ENCODE data around the gene SLC29A3.
"Not testable (repeated sequence)": the region's sequence is repeated elsewhere in the genome, so short reads cannot be mapped to it uniquely, and the experiment has no call there.

Gene SLC29A3

DNA sequence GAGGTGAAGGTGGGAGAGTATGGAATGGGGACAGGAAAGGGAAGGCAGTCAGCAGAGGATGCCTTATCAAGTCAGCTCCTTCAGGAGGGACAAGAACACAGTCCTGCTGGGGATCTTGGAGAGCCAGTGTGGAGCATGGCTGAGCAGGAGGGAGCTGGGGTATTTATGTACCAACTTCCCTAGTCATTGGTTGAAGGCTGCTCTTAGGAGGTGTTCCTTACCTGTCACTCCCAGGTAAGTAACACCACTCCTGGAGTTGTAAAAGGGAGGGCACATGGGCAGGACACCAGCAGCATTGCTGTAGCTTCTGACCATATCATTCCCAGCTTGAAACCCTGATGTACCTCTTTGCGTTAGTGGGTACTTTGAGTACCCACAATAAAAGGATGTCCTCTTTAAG, 29.8 kb downstream of the SLC29A3 start:
- no peak for DNase-seq

DNA sequence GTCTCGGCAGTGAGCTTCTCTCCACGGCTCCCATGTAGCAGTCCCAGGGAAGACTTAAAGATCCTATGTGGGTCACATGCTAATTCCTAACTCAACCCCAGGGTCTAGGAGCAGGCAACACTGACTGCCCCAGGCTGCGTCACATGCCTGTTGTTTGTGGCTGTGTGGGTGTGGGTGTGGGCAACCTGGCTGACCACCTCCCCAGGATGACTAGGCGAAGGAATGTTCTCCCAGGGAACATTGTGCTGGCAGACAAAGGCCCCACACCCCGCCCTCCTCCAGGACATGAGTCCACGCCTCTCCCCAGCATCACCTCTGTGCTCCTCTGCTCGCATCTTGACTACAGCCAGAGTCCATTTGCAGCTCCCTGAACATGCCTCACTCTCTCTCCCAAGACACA, 30.3 kb downstream of the SLC29A3 start:
- no peak for DNase-seq

DNA sequence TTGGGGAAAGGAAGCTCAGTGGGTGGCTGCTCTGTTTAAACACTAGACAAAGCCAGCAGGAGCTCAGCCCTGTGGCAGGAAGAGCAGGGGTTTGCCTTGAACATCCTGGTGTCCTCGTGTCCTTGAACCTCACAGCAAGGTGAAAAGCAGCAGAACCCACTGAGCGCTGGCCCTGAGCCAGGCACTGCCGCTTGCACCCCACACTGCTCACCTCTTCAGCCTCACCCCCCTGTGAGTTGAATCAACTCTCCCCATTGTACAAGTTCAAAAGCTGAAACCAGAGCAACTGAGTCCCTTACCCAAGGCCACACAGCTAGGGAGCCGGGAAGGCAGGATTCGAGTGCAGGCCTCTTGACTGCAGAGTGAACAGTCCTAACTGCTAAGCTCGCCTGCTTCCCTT, 32.0 kb downstream of the SLC29A3 start:
- DNase-seq: no peak

DNA sequence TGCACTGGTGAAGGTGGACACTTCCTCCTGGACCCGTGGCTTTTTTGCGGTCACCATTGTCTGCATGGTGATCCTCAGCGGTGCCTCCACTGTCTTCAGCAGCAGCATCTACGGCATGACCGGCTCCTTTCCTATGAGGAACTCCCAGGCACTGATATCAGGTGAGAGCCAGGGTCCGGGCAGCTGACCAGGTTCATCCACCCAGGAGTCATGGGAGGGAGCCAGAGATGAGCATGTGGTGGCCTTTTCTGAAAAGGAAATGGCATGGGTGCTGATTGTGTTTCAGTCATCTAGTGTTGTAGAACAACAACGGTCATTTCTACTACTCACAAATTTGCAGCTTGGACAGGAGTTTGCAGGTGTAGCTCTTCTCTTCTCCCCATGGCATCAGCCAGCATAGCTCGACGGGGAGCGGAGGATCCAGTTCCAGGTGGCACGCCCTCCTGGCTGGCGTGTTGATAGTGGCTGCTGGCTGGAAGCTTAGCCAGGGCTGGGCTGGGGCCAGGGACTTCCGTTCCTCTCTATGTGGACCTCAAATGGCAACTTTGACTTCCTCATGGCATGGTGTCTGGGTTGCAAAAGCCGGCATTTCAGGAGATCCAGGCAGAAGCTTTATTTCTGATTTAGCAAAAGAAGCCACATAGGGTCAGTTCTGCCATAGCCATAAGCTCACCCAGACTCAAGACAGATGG, 32.7 kb downstream of the SLC29A3 start:
- DNase-seq: no peak

DNA sequence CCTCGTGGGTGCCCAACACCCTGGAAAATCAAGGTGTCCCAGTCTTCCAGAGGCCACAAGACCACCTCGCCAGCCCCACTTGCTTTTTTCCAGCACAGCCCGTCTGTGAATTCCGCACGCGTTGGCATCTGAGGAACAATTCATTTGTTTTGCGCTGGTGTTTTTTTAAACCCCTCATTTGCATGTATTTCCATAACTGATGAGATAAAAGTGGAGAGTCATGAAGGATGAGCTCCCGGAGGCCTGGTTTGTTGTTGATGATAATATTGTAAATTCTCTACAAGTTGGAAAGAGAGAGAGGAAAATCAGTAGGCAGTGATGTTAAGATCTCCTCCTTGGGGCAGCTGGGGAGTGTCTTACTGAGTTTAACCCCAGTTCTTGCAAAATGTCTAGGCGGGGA, 34.6 kb downstream of the SLC29A3 start:
- no peak for DNase-seq

DNA sequence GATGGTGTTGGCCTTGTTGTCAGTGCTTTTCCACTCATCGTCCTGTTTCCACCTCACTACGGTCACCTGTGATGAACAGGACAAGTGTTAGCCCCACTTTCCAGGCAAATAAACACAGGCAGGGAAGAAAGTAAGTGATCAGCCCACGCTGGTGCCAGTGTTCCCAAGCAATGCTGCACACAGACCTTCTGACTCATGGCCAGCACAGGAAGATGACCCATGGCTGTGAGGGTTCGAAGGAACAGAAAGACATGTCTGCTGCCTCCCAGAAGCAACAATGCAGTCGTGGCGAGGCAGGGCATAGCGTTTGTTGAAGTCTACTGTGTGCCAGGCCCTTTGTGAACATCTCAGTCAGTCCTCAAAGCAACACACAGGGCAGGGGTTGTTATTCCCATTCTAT, 35.7 kb downstream of the SLC29A3 start:
- DNase-seq: no peak

DNA sequence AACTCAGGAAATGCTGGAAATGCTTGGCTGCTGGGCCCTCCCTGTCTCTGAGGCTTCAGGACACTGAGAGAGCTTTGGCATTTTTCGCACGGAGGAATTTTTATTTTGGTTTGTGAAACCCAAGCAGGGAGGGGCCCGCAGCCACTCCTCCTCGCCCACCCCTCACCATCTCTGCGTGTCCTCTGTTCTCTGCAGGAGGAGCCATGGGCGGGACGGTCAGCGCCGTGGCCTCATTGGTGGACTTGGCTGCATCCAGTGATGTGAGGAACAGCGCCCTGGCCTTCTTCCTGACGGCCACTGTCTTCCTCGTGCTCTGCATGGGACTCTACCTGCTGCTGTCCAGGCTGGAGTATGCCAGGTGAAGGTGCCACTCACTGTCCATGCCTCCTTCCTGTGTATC, 36.8 kb downstream of the SLC29A3 start:
- DNase-seq: no peak

DNA sequence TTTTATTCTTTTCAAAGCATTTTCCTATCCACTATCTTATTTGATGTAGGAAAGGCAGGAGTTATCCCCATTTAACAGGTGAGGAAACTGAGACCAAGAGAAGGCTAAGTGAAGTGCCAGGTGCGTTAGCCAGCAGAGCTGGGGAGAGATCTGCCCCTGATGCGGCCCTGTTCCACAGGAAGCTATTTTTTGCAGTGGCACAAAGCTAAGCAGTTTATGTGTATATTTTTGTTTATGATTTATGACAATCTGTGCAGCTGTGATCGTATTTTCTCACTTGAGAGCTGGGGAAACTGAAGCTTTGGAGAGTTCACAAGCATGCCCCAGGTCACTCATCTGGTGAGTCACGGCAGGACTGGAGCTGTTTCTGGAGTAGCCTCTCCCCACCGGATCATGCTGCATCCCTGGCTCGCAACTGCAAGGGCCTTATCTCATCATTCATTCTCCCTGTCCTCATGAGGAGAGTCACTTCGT, 38.8 kb downstream of the SLC29A3 start:
- DNase-seq: no peak

DNA sequence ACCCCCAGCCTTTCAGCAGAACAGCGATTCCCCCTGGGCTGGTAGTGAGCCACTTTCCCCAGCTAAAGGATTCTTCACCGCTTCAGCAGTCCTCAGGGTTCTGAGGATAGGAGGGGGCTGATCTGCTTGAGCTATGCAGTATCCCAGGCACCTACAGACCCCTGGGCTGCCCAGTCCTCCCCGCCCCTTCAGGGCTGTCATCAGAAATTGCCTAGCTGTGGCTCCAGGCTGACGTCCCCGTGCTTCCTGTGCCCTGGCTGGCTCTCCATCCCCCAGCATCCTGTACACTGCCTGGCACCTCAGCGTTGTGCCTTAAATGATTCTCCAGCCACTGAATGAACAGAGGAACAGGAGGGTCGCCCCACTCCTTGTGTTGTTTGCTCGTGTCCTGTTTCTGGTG, 39.2 kb downstream of the SLC29A3 start:
- DNase-seq: no peak

DNA sequence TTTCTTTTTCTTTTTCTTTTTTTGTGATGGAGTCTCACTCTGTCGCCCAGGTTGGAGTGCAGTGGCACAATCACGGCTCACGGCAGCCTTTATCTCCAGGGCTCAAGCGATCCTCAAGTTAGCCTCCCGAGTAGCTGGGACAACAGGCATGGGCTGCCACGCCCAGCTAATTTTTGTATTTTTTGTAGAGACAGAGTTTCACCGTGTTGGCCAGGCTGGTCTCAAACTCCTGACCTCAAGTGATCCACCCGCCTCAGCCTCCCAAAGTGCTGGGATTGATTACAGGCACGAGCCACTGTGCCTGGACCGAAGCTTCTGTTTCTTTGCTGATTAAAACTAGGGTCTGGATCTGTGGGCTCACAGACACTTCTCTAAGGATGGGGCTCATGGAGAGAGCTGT, 39.8 kb downstream of the SLC29A3 start:
- not testable (repeated sequence) for DNase-seq

DNA sequence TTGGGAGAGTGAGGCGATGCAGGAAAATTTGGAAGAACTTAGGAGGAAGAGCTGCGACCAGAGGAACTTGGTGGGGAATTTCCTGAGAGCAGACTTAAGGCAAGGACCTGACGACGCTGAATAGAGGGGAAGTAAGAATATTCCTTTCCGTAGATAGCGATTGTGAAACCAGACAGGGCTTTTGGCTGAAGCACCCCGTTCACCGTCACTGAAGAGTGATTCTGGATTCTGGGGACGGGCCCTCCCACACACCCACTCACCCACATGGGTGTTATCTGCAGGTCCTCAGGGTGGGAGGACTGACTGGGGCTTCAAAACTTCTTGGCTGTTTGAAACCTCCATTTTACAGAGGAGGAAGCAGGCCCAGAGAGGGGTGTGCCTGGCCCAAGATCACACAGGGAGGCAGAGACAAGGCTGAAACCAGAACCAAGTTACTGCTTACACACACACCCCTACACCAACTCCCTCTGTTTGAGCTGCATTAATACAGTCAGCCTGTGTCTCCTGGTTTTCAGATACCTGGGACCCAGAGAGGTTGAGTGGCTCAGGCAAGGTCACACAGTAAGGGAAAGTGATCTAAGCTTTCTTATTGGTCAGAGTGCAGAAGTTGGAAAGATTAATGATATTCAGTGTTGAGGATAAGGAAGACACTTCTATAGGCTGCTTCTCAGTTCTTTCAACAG, 40.4 kb downstream of the SLC29A3 start:
- peak in 1 of 2 donors; percentile 51 for DNase-seq

DNA sequence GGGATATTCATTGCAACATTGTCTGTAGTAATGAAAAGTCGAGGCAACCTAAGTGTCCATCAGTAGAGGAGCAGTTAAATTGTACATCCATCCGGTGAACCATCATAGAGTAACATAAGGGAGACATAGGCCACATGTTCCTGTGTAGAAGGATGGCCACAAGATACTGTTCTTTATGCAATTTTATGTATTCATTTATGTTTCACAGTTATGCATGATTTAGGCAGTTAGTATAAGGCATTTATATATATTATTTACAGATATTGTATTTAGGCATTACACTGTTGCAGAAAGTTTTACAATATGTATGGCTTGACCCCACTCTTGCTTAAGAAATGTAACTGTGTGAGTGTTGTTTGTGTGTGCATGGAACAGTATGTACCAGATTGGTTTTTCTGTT, 41.7 kb downstream of the SLC29A3 start:
- no peak for DNase-seq

DNA sequence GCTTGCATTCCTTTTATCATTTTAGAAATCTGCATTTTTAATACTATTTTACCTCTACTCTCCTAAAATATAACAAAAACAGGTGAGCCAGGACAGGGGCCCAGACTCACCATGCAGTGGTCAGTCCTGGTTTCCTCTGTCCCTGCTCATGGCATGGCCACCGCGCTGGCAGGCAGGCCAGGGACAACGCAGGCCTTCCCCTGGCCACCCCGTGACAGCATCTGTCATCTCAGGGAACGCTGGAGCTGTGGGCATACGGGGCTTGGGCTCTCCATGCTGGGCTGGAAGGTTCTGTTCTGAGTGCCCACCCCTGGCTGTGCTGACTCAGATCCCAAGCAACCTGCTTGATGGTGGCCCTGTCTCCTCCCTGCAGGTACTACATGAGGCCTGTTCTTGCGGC, 42.5 kb downstream of the SLC29A3 start:
- DNase-seq: no peak

DNA sequence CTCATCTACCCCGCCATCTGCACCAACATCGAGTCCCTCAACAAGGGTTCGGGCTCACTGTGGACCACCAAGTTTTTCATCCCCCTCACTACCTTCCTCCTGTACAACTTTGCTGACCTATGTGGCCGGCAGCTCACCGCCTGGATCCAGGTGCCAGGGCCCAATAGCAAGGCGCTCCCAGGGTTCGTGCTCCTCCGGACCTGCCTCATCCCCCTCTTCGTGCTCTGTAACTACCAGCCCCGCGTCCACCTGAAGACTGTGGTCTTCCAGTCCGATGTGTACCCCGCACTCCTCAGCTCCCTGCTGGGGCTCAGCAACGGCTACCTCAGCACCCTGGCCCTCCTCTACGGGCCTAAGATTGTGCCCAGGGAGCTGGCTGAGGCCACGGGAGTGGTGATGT, 43.1 kb downstream of the SLC29A3 start:
- DNase-seq: no peak

DNA sequence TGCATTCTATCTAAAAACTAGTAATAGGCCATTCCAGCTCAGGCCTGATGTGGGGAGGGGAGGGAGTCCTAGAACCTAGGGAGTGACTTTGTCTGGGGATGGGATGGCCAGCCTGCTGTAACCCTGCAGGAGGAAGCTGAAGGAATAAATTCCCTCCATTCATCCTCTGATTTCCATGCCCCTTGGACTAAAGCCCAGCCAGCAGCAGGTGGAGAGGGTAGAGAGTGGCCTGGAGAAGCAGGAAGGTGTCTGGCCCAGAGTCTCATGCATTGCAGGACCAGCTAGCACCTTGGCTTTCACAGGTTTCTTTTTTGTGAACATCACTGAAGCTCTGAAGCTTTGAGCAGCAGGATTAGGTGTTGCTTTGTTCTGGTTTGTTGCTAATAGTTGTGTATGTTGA, 44.9 kb downstream of the SLC29A3 start:
- DNase-seq: no peak

DNA sequence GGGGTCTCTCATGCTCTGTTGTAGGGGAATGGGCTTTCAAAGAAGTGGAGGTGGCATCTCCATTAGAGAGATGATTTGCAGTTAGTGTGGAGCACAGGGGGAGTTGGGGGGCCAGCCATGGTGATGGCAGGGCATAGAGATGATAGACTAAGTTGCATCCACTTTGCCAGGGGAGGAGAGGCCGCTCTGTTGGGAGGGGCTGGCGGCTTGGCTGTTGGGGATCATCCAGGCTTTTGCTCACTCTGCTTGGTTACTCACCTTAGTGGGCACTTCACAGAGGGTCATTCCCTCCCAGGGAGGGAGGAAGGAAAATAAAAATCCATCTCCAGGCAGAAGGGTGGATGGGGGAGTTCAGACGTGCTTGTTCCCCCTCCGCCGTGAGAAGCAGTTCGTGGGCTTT, 46.3 kb downstream of the SLC29A3 start:
- no peak for DNase-seq

DNA sequence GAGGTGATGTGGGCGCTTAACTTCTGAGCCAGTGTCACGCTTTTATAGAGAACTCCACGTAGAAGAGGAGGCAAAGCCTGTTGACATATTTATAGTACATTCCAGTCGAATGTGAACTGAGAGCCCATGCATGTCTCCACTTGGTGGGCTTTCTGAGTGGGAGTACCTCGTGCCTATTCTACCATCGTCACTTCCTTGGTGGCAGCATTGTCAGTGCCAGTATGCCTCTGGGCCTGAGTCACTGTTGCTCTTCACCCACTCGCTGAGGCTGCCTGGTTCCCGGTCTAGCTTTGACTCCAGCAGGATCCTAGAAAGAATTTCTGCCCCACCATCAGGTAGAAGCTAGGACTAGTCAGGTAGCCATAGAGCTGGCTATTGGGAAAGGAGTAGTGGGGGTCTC, 47.6 kb downstream of the SLC29A3 start:
- DNase-seq: no peak

DNA sequence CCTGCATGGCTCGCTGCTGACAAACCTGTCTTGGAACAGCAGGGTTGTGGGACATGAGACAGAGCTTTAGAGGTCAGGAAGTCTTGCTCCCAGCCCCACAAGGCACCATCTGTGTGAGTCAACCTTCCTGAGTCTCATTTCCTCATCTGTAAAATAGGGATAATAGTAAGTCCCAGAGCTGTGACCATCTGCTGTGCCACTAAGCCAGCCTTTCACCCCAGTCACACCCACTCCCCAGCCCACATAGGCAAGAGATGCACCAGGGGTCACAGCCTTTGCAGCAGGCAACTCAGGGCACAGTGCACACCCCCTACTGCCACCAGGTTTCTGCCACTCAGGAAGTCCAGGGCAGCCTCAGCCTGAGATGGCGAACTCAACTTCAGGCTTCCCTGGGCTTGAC, 48.2 kb downstream of the SLC29A3 start:
- peak in 1 of 2 donors; percentile 23 for DNase-seq

DNA sequence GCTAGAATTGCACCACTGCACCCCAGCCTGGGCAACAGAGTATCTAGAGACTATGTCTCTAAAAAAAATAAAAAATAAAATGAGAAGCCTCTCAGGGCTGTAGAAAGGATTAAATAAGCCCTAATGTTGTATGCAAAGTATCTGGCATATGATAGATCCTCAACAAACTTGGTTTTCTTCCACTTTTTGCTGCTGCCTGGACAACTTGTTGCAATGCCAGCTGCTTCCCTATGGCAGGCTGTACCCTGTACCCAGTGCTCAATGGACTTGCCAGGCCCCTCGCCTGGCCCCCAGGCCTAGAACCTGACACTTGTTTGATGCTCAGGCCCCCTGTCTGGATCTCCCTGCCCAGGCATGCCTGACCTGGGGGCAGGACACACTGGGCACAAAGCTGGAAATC, 49.1 kb downstream of the SLC29A3 start:
- no peak for DNase-seq

DNA sequence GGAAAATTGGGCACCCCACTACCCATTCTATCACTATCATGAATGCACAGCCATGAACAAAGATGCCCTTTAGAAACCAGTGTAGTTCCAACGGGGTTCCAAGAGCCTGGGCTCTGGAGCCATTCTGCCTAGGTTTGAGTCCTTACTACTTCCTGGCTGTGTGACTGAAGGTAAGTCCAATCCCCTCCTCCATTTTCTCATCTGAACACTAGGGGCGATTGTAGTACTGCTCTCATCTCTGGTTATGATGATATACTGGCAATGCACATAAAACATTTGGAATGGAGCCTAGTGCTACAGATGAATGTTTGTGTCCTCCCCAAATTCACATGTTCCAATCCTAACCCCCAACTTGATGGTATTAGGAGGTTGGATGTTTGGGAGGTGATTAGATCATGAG, 49.6 kb downstream of the SLC29A3 start:
- no peak for DNase-seq

DNA sequence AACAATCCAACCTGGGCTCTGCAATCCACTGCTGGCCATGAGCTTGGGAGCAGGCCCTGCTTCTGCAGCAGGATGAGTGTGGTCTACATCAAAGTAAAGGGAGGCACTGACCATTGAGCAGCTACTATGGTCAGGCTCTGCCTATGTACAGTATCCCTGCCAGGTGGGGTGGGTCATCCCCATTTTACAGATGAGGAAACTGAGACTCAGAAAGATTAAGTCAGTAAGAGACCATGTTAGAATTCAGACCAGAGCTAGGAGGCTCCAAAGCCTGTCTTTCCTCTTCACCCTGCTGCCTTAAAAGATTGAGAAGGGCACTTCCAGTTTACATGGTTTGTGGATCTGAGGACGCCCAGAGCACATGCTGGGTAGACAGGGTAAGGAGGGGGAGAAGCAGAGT, 50.5 kb downstream of the SLC29A3 start:
- DNase-seq: no peak

DNA sequence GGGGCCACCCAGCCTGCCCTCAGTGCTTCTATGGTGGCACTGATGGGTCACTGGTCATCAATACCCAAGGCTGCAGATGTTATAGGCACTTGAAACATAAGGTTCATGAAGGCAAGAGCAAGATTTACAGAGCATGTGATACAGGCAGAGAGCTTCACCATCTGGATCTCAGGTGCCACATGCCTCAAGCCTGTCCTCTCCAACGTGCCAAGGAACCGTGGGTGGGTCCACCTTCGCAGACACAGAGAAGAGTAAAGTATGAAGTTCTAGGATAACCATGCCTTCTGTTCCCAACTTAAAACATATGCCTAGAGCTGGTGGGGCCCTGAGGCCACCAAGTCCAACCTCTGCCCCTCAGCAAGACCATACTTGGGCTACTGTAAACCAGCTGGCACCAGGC, 51.0 kb downstream of the SLC29A3 start:
- no peak for DNase-seq

DNA sequence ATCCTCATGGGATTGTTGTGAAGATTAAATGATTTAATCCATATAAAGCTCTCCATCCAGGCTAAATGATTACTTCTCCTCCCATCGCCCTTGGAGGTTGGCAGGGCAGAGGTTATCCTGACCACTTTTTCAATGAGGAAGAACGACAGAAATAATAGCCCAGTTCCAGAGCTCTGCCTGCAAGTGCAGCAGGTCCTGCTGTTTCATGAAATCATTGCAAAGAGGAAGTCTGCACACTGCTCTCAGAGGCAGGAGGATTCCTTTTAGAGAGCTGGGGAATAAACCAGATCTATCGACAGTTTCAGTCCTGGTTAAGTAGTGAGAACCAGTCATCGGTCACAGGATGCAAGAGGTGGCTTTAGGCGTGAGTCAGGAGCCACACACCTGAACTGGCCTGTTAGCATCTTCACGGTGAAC, 52.7 kb downstream of the SLC29A3 start:
- DNase-seq: no peak

DNA sequence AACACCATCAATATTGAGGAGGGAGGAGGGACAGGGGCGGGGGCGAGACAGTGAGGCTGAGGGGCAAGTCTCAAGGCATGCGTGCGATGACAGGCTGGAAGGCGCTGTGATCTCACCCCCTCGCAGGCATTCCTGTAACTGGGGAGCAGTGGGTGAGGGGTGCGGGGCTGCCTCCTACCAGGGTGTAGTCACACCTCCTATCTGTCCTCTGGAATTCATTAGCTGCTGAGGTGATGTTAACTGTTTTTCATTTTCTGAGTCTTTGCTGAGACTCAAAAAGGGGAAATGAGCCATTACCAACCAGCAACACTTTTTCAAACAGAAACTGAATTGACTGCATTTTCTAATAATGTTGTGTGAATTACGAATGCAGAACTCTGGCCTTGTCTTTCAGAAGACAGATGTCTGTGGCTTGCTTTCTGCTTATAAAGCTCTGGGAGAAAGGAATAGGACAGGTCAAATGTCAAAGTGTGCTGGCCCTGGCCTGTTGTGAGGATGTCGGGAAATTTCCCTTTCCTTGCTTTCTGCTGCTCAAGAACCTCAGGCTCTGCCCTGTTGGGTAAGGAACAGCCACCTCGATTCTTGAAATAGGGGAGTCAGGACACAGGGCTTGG, 53.9 kb downstream of the SLC29A3 start:
- DNase-seq: no peak
